ENCODE results near the gene ERBB4.
"Not testable (repeated sequence)": the region's sequence is repeated elsewhere in the genome, so short reads cannot be mapped to it uniquely, and the experiment has no call there.

ERBB4 gene

GRCh38 chr2:212107989-212108388 lies 430.6 kb downstream of the ERBB4 start:
- no peak for TF ChIP-seq POLR2A (IDR thresholded peaks at IDR 0.05; ENCODE audit: low read depth, low read length)
- FAIRE-seq (no peak), DNase-seq (ENCODE audit: insufficient read length, low spot score) (no peak)

- no peak for FAIRE-seq
- DNase-seq (ENCODE audit: insufficient read length, low spot score): no peak
- TF ChIP-seq POLR2A (IDR thresholded peaks at IDR 0.05; ENCODE audit: low read depth, low read length): no peak
Observed at GRCh38 chr2:212107014-212107413, 431.6 kb downstream of the ERBB4 start.

- not testable (repeated sequence) for DNase-seq (ENCODE audit: insufficient read length, low spot score); FAIRE-seq
Observed at GRCh38 chr2:212106536-212106935, 432.1 kb downstream of the ERBB4 start.

GRCh38 chr2:212099658-212100057 lies 438.9 kb downstream of the ERBB4 start:
- no peak for FAIRE-seq
- no peak for DNase-seq (ENCODE audit: insufficient read length, low spot score)
- TF ChIP-seq POLR2A (IDR thresholded peaks at IDR 0.05; ENCODE audit: low read depth, low read length): no peak

GRCh38 chr2:212098966-212099365 lies 439.6 kb downstream of the ERBB4 start:
- TF ChIP-seq POLR2A (IDR thresholded peaks at IDR 0.05; ENCODE audit: low read depth, low read length): no peak
- DNase-seq (ENCODE audit: insufficient read length, low spot score) (no peak), FAIRE-seq (no peak)

- DNase-seq (ENCODE audit: insufficient read length, low spot score): no peak
Observed at GRCh38 chr2:212097001-212097400, 441.6 kb downstream of the ERBB4 start.

GRCh38 chr2:212089873-212090272 lies 448.7 kb downstream of the ERBB4 start:
- DNase-seq (ENCODE audit: insufficient read length, low spot score) (no peak), FAIRE-seq (no peak)
- no peak for TF ChIP-seq POLR2A (IDR thresholded peaks at IDR 0.05; ENCODE audit: low read depth, low read length)

More at GRCh38 chr2:212097001-212097400, 441.6 kb downstream of the ERBB4 start:
- no peak for TF ChIP-seq POLR2A (IDR thresholded peaks at IDR 0.05; ENCODE audit: low read depth, low read length)
- no peak for FAIRE-seq

GRCh38 chr2:212088353-212088752 lies 450.2 kb downstream of the ERBB4 start:
- DNase-seq (ENCODE audit: insufficient read length, low spot score) (no peak), FAIRE-seq (no peak)
- no peak for TF ChIP-seq POLR2A (IDR thresholded peaks at IDR 0.05; ENCODE audit: low read depth, low read length)

- DNase-seq (ENCODE audit: insufficient read length, low spot score): no peak
- TF ChIP-seq POLR2A (IDR thresholded peaks at IDR 0.05; ENCODE audit: low read depth, low read length): no peak
- no peak for FAIRE-seq
Observed at GRCh38 chr2:212083492-212083891, 455.1 kb downstream of the ERBB4 start.

- FAIRE-seq (no peak), DNase-seq (ENCODE audit: insufficient read length, low spot score) (no peak)
- no peak for TF ChIP-seq POLR2A (IDR thresholded peaks at IDR 0.05; ENCODE audit: low read depth, low read length)
Observed at GRCh38 chr2:212078103-212078502, 460.5 kb downstream of the ERBB4 start.

GRCh38 chr2:212076456-212076855 lies 462.1 kb downstream of the ERBB4 start:
- DNase-seq (ENCODE audit: insufficient read length, low spot score) (no peak), FAIRE-seq (no peak)
- no peak for TF ChIP-seq POLR2A (IDR thresholded peaks at IDR 0.05; ENCODE audit: low read depth, low read length)

GRCh38 chr2:212073360-212073759 lies 465.2 kb downstream of the ERBB4 start:
- TF ChIP-seq POLR2A (IDR thresholded peaks at IDR 0.05; ENCODE audit: low read depth, low read length): no peak
- no peak for DNase-seq (ENCODE audit: insufficient read length, low spot score)
- FAIRE-seq: no peak

- DNase-seq (ENCODE audit: insufficient read length, low spot score): no peak
- no peak for FAIRE-seq
- TF ChIP-seq POLR2A (IDR thresholded peaks at IDR 0.05; ENCODE audit: low read depth, low read length): no peak
Observed at GRCh38 chr2:212066546-212066945, 472.1 kb downstream of the ERBB4 start.

GRCh38 chr2:212064318-212064717 lies 474.3 kb downstream of the ERBB4 start:
- DNase-seq (ENCODE audit: insufficient read length, low spot score) (no peak), FAIRE-seq (no peak)
- no peak for TF ChIP-seq POLR2A (IDR thresholded peaks at IDR 0.05; ENCODE audit: low read depth, low read length)

- no peak for TF ChIP-seq POLR2A (IDR thresholded peaks at IDR 0.05; ENCODE audit: low read depth, low read length)
- peak; percentile 10 for DNase-seq (ENCODE audit: insufficient read length, low spot score)
Observed at GRCh38 chr2:212052412-212053159, 486.0 kb downstream of the ERBB4 start.

More at GRCh38 chr2:212052412-212053159, 486.0 kb downstream of the ERBB4 start:
- no peak for FAIRE-seq

Data from H54 (cell line).